Epithelial cell of prostate (primary cell): ENCODE results near the gene LMF1.
"Not testable (repeated sequence)": the region's sequence is repeated elsewhere in the genome, so short reads cannot be mapped to it uniquely, and the experiment has no call there.

Source experiments
- DNase-seq: peaks from one replicate; pipeline ENCODE4 v3.0.0-alpha.2; 2011; ENCODE audit warnings: low read depth, low spot score
- H3K27ac ChIP-seq: fragments of 450-650 bp; 2 replicates; pipeline ENCODE4 v1.5.1; 2017; ENCODE audit warnings: mild to moderate bottlenecking

The LMF1 gene

DNA sequence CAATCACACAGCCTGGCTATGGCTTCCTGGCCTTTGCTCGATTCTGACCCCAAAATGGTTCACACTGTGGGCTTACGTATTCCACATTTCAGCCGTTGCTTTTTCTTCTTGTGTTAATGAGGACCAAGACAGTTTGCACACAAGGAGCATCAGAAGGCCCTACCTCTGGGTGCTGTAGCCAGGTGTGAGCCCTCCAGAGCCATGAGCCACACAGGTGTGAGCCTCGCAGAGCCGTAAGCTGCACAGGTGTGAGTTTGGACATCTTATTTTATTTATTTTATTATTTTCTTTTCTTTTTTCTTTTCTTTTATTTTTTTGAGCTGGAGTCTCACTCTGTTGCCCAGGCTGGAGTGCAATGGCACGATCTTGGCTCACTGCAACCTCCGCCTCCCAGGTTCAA is 70.6 kb downstream of the LMF1 start:
- H3K27ac ChIP-seq, result no peak overlapping the region
- no peak for DNase-seq

DNA sequence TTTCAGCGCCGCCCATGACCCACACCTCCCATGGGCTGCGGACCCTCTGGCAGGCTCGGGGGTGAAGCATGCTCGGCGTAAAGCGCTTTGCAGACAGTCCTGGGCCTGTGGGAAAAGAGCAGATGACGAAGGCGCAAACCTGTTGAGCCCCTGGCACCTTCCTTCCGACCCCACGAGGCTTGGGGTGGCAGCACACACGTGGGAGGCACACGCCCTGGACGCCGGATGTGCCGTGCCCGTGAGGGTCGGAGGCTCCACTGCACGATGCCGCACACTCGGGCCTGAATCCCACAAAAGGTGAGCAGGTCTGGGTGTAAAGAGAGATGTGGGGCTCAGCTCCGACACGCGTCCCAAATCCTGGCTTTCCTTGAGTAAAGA is 71.1 kb downstream of the LMF1 start:
- DNase-seq, result no peak
- H3K27ac ChIP-seq, result no peak overlapping the region

DNA sequence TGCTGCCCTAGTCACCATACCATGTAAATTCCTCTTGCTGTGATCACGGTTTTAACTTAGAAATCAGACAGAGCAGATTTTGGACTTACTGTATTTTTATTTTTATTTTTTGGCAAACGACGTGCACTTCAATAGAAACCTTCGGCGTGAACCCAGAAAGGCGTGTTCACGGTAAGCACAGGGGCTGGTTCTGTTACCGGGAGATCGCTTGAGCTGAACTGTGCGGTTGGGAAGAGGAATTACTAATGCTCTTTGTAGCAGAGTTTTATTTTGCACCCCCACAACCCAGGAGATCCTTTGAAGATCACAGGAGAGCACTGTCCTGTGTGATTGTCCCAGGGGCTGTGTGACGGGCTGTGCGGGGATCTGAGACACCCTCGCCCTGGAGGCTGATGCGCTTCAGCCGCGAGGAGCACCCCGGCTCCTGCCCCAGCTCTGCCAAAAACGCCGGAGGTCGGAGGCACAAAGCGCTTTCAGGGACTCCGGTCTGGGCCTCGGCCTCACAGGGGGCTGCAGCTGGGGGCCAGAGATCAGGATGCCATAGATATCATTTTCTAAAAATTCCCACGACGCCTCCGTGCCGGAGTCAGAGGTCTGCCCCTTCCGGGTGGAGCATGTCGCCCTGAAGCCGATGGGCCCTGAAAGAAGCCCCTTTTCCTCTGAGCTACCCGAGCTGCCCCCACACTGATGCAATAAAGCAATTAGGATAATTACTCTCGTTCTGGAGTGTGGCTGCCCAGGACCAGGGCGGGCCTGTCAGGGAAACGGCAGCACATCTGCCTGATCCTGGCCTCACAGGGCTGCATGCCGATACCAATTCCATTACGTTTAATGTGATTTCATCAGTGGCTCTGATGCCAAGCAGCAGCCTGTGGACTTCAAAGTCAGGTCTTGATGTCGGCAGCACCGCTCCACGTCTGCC is 71.8 kb downstream of the LMF1 start:
- DNase-seq, result no peak
- H3K27ac ChIP-seq, result no peak overlapping the region

DNA sequence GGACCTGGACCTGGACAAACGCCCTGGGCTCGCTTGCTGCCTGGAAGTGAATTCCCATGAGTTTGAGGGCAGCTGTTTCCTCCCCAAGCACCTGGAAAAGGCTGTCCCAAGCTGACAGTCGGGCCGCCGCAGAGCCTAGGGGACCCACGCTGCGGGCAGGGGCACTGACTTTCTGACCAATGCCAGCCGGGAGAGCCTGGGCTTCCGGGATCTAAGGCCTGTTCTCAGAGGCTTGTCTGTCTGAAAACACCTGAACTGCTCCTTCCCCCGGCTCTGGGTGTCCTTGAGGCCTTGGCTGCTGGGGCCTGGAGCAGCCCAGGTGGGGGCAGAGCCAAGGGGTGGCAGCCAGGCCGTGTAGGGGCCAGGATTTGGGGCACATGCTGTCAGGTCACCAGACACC is 72.6 kb downstream of the LMF1 start:
- H3K27ac ChIP-seq, result no peak overlapping the region
- DNase-seq, result no peak

DNA sequence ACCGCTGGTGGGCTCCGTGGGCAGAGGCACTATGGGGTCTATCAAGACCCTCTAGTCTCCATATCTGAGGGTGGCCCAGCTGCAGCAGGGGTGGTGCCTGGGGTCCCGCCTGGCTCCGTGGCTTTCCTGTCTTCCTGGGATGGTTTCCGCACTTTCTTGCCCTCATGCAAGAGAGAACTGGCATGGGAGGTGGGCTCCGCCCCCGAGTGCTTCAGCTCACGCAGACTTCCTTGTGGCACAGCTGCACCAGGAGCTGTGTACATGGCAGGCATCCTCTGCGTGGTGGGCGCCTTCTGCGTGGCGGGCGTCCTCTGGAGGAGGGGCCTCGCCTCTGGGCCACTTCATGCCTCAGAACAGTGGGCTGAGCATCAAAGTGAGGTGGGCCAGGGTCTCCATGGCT is 73.1 kb downstream of the LMF1 start:
- DNase-seq, result no peak
- H3K27ac ChIP-seq, result no peak overlapping the region

DNA sequence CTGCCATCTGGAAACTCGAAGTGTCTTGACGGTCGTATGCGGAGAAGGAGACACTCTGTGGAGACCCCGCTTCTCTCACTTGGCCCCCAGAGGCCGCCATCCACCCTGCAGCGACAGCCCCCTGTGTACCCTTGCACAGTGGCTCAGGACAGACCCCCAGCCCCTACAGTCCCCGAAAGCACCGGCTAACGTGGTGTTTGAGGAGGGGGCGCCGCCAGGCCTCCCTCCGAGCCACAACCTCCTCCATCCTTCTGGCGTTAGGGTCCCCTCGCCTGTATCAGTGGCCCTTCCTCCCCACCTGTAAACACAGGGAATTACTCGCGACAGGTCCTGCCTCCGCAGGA is 73.6 kb downstream of the LMF1 start:
- no peak overlapping the region for H3K27ac ChIP-seq
- no peak for DNase-seq

DNA sequence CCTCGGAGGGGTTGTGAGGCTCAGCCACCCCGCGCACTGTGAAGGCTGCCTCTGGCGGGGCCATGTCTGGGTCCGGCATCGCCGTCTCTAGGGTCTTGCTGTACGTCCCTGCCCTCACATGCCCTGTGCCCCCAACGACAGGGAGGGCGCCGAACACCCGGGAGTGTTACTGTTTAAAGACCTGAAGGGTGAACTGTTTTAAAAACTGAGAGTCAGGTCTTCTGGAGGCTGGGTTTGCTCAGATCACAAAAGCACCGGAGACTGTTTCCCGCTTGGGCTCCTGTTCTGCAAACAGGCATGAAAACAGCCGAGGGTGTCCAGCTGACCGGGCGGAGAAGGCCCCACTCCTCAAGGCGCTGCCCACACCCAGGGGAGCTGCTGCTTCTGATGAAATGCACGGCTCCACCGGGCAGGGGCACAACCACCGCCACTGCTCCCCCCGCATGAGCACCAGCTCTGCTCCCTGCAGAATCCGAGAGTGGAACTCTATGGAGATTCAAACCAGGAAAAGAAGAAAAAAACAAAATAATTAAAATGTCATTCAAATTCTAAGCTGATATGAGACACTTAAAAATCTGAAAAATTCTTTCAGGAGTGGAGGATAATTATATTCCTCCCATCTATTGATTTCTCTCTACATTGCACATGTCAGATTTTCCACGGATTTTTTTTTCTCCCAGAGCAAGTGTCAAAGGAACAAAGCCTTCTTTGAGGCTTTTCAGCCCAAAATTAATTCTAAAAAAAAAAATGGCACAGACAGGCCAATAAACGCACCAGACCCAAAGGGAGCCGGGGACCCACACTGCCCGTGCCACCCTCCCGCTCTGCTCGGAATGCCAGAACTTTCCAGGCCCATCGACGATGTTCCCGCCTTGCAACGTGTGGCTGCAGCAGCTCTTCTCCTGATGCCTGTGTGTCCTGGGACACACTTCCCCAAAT is 74.3 kb downstream of the LMF1 start:
- H3K27ac ChIP-seq, result no peak overlapping the region
- no peak for DNase-seq

DNA sequence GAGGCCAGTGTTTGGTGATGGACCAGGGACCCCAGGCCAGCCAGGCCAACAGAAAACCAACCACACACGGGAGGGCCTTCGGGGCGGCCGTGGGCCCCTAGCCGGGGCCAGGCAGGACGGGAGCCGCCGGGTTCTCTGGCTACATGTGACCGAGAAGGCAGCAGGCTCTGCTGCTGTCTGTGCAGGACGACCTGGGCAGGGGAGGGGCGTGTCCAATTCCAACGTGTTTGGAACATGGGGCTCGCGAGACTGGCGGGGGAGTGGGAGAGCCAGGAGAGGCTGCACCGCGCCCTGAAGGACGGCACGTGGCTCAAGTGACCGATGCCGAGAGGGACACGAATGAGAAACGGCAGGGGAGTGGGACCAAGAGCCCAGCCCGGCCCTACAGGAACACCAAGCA is 75.4 kb downstream of the LMF1 start:
- no peak overlapping the region for H3K27ac ChIP-seq
- no peak for DNase-seq

DNA sequence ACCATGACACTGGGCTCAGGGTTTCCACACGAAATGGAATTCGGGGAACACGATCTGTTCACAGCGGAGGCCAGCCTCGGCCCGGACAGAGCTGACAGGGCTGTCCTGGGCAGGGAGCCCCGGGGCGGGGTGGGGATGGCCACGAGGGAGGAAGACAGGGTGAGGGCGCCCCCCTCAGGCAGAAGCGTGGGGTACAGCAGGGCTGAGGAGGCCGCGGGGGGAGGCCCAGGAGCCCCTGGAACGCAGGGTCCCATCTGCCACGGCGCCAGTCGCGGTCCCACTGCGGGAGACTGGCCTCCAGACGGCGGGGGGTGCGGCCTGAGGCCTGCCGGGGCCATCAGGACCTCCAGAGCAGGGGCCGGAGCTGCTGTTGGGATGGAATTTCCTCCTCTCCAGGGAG is 75.9 kb downstream of the LMF1 start:
- no peak for DNase-seq
- H3K27ac ChIP-seq, result no peak overlapping the region

DNA sequence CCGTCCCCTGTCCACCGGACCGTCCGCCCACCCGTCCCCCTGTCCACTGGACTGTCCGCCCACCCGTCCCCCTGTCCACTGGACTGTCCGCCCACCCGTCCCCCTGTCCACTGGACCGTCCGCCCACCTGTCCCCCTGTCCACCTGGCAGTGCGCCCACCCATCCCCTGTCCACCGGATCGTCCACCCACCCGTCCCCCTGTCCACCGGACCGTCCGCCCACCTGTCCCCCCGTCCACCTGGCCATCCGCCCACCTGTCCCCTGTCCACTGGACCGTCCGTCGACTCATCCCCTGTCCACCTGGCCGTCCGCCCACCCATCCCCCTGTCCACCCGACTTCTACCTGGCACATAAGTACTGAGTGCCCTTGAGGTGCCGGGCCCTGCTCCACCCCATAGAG is 76.6 kb downstream of the LMF1 start:
- no peak overlapping the region for H3K27ac ChIP-seq
- no peak for DNase-seq

DNA sequence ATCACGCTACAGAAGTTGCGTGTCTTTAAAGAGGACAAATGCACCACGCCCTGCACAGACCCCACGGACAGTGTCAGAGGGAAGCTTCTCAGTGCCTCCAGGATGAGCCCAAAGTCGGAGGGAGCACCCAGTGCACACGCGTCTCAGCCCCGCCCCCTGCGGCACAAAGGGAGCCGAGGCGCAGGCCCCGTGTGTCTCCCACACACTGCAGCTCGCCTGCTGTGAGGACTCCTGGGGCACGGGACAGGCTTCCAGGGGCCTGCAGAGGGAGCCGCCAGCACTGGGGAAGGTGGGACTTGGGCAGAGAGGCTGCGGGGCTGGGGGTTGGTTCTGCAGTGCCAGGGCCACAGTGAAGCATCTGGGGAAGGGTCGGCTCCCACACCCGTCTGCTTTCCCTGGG is 77.4 kb downstream of the LMF1 start:
- DNase-seq, result no peak
- no peak overlapping the region for H3K27ac ChIP-seq

DNA sequence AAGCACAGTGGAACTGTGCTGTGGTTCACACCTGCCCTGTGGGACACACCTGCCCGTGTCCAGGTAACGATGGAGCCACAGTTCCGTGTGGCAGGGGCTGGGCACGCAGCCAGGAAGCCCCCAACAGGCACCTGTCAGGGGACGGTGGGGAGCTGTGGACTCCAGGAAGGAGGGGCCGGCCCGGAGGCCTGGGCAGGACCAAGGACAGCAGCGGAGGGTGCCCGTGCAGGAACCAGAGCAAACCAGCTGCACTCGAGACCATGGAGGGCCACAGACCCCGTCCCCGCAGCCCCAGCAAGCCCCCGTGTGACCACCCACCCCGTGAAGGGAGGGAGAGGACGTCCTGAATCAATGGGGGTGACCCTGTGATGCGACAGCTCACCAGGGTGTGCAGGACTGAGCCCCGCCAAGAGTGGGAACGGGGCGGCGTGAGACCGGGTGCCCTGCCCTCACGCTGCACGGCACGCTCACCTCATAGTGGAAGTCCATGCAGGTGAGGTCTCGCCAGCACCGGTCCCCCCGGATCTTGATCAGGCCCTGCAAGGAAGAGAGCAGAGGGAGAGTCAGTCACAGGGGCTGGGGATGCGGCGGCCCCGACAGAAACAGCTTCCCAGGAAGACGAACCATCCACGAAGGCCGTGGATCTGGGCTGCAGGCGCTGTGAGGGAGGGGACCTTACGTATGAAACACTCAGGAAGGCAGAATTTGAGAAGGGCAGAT is 78.1 kb downstream of the LMF1 start:
- H3K27ac ChIP-seq, result no peak overlapping the region
- no peak for DNase-seq

DNA sequence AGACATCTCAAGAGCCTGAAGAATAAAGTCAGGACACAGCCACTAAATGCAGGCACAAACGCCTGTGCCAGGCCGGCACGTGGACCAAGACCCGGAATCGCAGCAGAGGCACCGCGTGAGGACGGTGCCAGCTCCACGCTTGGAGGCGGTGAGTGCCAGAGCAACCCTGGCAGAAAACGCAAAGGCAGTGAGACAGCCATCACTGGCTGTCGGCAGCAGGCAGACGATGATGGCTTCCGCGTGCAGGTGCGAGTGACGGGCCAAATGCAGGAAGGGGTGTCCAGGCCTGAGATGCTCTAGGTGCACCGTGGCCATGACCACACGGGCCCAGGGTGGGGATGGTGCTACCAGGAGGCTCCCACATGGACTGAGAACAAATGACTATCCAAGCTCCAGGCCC is 78.8 kb downstream of the LMF1 start:
- H3K27ac ChIP-seq, result no peak overlapping the region
- no peak for DNase-seq

DNA sequence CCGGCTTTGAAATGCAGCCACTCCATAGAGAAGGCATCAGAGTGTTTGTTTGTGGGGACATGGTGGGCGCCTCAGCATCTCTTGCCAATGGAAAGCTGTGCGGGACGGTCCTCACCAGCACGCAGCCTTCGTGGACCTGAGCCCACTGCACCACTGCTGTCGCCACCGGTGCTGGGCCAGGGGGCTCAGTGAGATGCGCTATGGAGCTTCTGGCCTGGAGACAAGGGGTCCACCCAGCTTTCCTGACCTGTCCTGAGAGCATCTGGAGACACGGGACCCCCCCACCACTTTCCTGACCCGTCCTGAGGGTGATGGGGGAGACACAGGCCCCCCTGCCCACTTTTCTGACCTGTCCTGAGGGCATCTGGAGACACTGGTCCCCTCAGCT is 79.4 kb downstream of the LMF1 start:
- H3K27ac ChIP-seq, result no peak overlapping the region

DNA sequence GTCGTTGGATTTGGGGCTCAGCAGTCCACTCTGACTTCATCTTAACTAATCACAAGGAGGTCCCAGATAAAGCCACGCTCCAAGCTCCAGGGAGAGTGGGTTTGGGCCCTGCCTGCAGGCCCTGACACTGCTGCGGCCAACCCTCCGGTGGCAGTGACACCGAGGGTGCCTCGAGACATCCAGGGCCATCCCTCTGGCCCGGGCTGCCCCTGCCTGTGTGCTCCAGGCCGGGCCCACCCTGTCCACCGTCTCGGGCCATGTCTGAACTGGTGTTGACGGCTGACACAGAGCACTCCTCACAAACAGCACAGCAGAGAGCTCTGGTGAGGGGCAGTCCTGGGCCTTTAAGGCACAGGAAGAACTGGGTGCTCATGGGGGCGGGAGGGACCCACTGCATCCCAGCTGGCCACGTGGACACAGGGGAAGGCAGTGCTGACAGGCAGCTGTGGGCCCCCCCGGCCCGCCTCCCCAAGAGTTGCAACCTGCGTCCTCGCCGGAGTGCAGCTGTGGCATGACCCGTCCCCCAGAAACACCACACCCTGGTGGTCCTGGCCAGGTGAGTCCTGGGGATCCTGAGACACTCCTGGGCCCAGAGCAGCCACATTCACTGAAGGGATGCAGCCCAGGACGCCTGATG is 80.0 kb downstream of the LMF1 start:
- DNase-seq, result no peak
- no peak overlapping the region for H3K27ac ChIP-seq

More for the DNA sequence above, 79.4 kb downstream of the LMF1 start:
- DNase-seq, result no peak

DNA sequence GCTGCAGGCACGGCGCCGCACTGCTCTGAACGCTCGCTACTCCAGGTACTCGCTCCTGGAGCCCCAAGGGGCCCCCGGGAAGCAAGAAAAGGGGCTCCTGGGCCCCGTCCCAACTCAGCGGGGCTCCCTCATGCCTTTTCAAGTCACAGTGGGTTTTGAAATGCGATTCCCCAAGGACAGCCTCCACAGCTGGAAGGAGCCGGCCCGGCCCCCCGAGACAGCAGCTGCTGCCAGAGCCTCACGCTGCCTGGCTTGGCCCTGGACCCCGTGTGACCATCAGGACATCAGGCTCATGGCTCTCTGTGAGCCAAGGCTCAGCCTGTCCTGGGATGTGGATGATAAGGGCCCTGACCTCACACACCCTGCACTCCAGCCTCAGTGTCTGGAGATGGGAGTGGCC is 80.6 kb downstream of the LMF1 start:
- no peak overlapping the region for H3K27ac ChIP-seq

DNA sequence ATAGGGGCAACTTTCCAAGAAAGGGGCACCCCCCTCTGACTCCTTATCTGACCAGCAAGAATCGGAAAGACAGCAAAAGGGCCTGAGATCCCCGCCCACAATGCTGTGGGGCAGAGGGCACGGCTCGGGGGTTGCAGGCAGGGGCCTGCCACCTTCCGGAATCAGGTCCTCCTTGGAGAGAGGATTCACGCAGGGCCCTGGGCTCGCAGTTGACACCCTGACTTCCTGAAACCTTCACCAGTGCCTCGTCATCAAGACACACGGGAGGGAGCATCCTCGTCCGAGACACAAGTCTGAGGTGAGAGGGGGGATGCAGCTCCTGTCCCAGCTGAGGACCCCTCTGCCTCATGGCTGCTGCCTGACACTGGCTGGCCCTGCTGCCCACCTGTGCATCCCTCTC is 81.2 kb downstream of the LMF1 start:
- no peak overlapping the region for H3K27ac ChIP-seq

More for the DNA sequence above, 80.6 kb downstream of the LMF1 start:
- DNase-seq, result no peak

DNA sequence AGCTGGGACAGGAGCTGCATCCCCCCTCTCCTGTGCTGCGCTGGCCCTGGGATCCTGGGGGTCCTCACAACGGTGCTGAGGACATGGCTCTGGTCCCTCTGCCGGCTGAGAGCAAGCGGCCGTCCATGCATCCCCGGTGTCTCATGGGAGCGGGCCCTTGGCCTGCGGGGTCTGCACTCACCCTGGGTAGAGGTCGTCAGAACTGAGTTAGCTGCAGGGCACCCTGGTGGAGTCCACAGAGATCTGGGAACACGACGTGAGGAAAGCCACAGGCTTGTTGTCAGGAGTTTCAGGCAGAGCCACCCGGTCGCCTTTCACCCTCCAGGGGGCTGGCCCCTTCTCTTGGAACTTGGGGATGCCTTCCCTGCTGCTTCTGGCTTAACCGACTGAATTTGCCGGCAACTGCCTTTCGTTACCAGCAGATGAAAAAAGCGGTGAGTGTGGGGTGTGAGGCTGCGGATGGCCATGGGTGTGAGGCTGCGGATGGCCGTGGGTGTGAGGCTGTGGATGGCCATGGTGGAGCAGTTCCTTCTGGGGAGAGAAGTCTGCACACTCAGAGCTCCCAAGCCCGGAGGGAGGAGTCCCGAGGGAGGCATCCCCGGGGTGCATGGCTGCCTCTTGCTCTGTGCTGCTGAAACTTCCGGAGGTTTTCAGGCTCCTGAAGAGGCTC is 81.7 kb downstream of the LMF1 start:
- no peak overlapping the region for H3K27ac ChIP-seq
- no peak for DNase-seq

More for the DNA sequence above, 81.2 kb downstream of the LMF1 start:
- DNase-seq, result no peak

DNA sequence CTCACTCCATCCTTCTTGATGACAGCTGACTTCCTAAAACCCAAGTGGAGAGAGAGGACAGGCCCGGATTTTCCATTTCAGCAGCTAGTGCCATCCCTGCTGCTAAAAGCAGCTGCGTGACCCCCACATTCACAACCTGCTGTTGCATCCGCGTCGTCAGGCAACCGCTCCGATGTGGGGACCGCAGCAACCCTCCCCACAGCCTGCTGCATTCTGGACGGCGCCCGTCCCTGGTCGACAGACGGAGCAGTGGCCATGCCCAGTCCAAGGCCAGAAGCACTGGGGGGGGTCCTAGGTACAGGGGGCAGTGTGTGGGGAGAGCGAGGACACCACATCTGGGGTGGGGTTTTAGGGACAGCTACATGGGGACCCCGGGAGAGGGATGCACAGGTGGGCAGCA is 82.3 kb downstream of the LMF1 start:
- DNase-seq, H3K27ac ChIP-seq: not testable (repeated sequence)

DNA sequence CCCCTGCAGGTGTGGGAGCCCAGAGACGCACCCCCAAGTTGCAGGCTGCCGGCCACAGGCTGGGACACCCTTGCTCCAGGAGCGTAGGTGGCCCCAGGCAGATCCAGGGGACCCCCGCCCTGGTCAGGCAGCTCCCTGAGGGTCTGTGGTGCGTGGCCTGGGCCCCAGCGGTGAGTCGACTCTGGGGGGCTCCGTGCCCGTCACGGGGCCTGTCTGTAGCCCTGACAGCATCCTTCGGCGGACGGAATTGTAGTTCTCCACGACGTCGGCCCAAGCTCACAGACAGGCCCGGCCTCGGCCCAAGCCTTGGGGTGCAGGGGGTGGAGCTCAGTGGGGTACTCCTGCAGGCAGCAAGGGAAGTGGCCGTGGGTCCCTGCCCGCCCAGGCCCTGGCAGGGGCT is 82.9 kb downstream of the LMF1 start:
- H3K27ac ChIP-seq, result no peak overlapping the region
- no peak for DNase-seq
